ENCODE measurements around the gene DISC1. TPM values are rescaled to one million over a fixed set of nuclear protein-coding genes. Genes with fewer than 3 reads are reported as not detected.
A peak's percentile ranks its signal among the peaks of the same experiment; 100 is the strongest.

DISC1 gene
- polyA plus RNA-seq, 4 donors: 5.3 to 7.2 (median 6.8) TPM

- no peak for DNase-seq (ENCODE audit: low read depth in 4 of 4, low spot score in 3 of 4)
Observed at GRCh38 chr1:231694075-231694431, 67.5 kb downstream of the DISC1 start.

GRCh38 chr1:231694465-231695077, 68.0 kb downstream of the DISC1 start:
- no peak for DNase-seq (ENCODE audit: low read depth in 4 of 4, low spot score in 3 of 4)

- no peak for DNase-seq (ENCODE audit: low read depth in 4 of 4, low spot score in 3 of 4)
Observed at GRCh38 chr1:231695439-231696255, 69.1 kb downstream of the DISC1 start.

GRCh38 chr1:231699784-231700183, 73.2 kb downstream of the DISC1 start:
- peak in 2 of 4 donors; percentile 22 to 35 for DNase-seq (ENCODE audit: low read depth in 4 of 4, low spot score in 3 of 4)

GRCh38 chr1:231701306-231701705, 74.7 kb downstream of the DISC1 start:
- no peak for DNase-seq (ENCODE audit: low read depth in 4 of 4, low spot score in 3 of 4)

- DNase-seq (ENCODE audit: low read depth in 4 of 4, low spot score in 3 of 4): no peak
Observed at GRCh38 chr1:231702331-231702730, 75.7 kb downstream of the DISC1 start.

- DNase-seq (ENCODE audit: low read depth in 4 of 4, low spot score in 3 of 4): no peak
Observed at GRCh38 chr1:231702804-231703203, 76.2 kb downstream of the DISC1 start.

- no peak for DNase-seq (ENCODE audit: low read depth in 4 of 4, low spot score in 3 of 4)
Observed at GRCh38 chr1:231705806-231706760, 79.5 kb downstream of the DISC1 start.

GRCh38 chr1:231706934-231707333, 80.3 kb downstream of the DISC1 start:
- DNase-seq (ENCODE audit: low read depth in 4 of 4, low spot score in 3 of 4): no peak

GRCh38 chr1:231707407-231707806, 80.8 kb downstream of the DISC1 start:
- no peak for DNase-seq (ENCODE audit: low read depth in 4 of 4, low spot score in 3 of 4)

GRCh38 chr1:231708394-231708793, 81.8 kb downstream of the DISC1 start:
- no peak for DNase-seq (ENCODE audit: low read depth in 4 of 4, low spot score in 3 of 4)

- DNase-seq (ENCODE audit: low read depth in 4 of 4, low spot score in 3 of 4): no peak
Observed at GRCh38 chr1:231714440-231714839, 87.8 kb downstream of the DISC1 start.

GRCh38 chr1:231715816-231716722, 89.5 kb downstream of the DISC1 start:
- DNase-seq (ENCODE audit: low read depth in 4 of 4, low spot score in 3 of 4): no peak

GRCh38 chr1:231716879-231717278, 90.3 kb downstream of the DISC1 start:
- DNase-seq (ENCODE audit: low read depth in 4 of 4, low spot score in 3 of 4): no peak

GRCh38 chr1:231719485-231720183, 93.0 kb downstream of the DISC1 start:
- no peak for DNase-seq (ENCODE audit: low read depth in 4 of 4, low spot score in 3 of 4)

- no peak for DNase-seq (ENCODE audit: low read depth in 4 of 4, low spot score in 3 of 4)
Observed at GRCh38 chr1:231720652-231721325, 94.2 kb downstream of the DISC1 start.

GRCh38 chr1:231721436-231721835, 94.8 kb downstream of the DISC1 start:
- no peak for DNase-seq (ENCODE audit: low read depth in 4 of 4, low spot score in 3 of 4)

- no peak for DNase-seq (ENCODE audit: low read depth in 4 of 4, low spot score in 3 of 4)
Observed at GRCh38 chr1:231722356-231722755, 95.8 kb downstream of the DISC1 start.

GRCh38 chr1:231723146-231723545, 96.6 kb downstream of the DISC1 start:
- no peak for DNase-seq (ENCODE audit: low read depth in 4 of 4, low spot score in 3 of 4)
